Stomach (tissue), 9 donors: ENCODE measurements around the gene TRNT1. TPM values are rescaled to one million over a fixed set of nuclear protein-coding genes. Genes with fewer than 3 reads are reported as not detected.

ENCODE experiments used
- DNase-seq, 2 donors: peaks; one replicate each; pipeline versions ENCODE4 v3.0.0 to v3.0.0-alpha.2; 2013 to 2019
- H3K27ac ChIP-seq, 5 donors: fragments of 200-600 bp in 4 of 5; sonication (generic) in 4 of 5; one replicate each; pipeline ENCODE4 v1.5.1; 2013 to 2019; ENCODE audit warnings: mild to moderate bottlenecking in 1 of 5, moderate library complexity in 1 of 5
- H3K27me3 ChIP-seq, 3 donors: fragments of 200-600 bp; sonication (generic); one replicate each; pipeline ENCODE4 v1.5.1; 2017 to 2019; ENCODE audit warnings: mixed run types in 1 of 3
- H3K36me3 ChIP-seq, 4 donors: fragments of 200-600 bp; sonication (generic); 1 replicate in 3 of 4; 2 replicates in 1 of 4; pipeline ENCODE4 v1.5.1; 2016 to 2019
- H3K4me1 ChIP-seq, 4 donors: fragments of 200-600 bp; sonication (generic); one replicate each; pipeline ENCODE4 v1.5.1; 2016 to 2019
- H3K4me3 ChIP-seq, 4 donors: fragments of 200-600 bp; sonication (generic) in 3 of 4; one replicate each; pipeline ENCODE4 v1.5.1; 2016 to 2019; ENCODE audit warnings: mild to moderate bottlenecking in 1 of 4
- H3K9me3 ChIP-seq, 4 donors: fragments of 200-600 bp; sonication (generic); one replicate each; pipeline ENCODE4 v1.5.1; 2016 to 2019
- EP300 ChIP-seq: sonication (generic); formaldehyde crosslinking; IDR thresholded peaks from one replicate; pipeline ENCODE4 v1.6.1; 2017; ENCODE audit warnings: antibody characterized with exemption
- POLR2A ChIP-seq, 4 donors: fragments of 450-650 bp; IDR thresholded peaks; one replicate each; pipeline ENCODE4 v1.6.1; 2016; ENCODE audit warnings: antibody characterized with exemption in 4 of 4, control low read depth in 2 of 4, mild to moderate bottlenecking in 1 of 4, moderate library complexity in 1 of 4
- POLR2AphosphoS5 ChIP-seq, 3 donors: sonication (generic); formaldehyde crosslinking; IDR thresholded peaks; one replicate each; pipeline ENCODE4 v1.6.1; 2016; ENCODE audit warnings: antibody characterized with exemption in 3 of 3
- WGBS, 5 donors: extraction: QIAGEN DNeasy Blood & Tissue Kit in 3 of 5; methylation state at CpG; one replicate each; pipeline versions ENCODE4 v1.1.5 to v1.1.7; 2013 to 2018; 5-methylcytosine and 5-hydroxymethylcytosine counted together
- intact Hi-C: fragments of 100-400 bp; cut with DNase I; formaldehyde crosslinking; loops from one replicate; pipeline ENCODE4 v1.15.1; 2023; ENCODE audit warnings: low total_unique reads
- polyA plus RNA-seq, 3 donors: library from polyadenylated mRNA; stranded (reverse); fragments of 200-250 nt; gene quantifications; one replicate each; pipeline ENCODE4 v1.2.3, GENCODE V29; 2013
- total RNA-seq, 5 donors: library from RNA; depleted of rRNA; stranded (reverse); fragments of >200 nt; gene quantifications; one replicate each; pipeline versions ENCODE4 v1.1.0 to v1.2.3, GENCODE V29; 2014 to 2016
- TF ChIP-seq, protein P1 (sequence below), 7 experiments: fragments of 450-650 bp in 4 of 7; fragments of 200-600 bp in 3 of 7; sonication (generic) in 3 of 7; IDR thresholded peaks; one replicate each; pipeline ENCODE4 v1.5.1; 2016 to 2019; ENCODE audit warnings: antibody characterized with exemption in 7 of 7, control low read depth in 2 of 7, mild to moderate bottlenecking in 1 of 7
- donor health status: healthy with polysubstance abuse.
- donor health status: Bipolar disorder and iron deficiency.
- donor health status: healthy.

TRNT1 gene
- total and polyA plus RNA-seq, 8 donors: 5.4 to 33.0 (median 14.7) TPM

DNA sequence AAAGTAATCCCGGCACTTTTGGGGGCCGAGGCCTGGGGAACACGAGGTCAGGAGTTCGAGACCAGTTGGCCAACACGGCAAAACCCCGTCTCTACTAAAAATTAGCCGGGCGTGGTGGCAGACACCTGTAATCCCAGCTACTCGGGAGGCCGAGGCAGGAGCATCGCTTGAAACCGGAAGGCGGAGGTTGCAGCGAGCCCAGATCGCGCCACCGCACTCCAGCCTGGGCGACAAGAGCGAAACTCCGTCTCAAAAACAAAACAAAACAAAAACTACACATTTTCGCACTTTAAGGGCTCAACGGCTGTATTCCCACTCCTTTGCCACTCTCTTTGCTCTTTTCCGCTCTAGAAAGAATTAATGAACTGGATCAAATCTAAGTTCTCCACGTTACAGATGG lies 763 bp upstream of the TRNT1 start:
- Histone ChIP-seq H3K27me3 (no peaks in the 10 kb centered on the region), H3K4me1 (peaks cover 21 to 37% (median 32%) of the 10 kb centered on the region in 4 donors), H3K9me3 (no peaks in the 10 kb centered on the region), H3K27ac (peak overlapping the region; percentile 94 to 98 (median 95)), H3K4me3 (peak overlapping the region; percentile 70 to 93 (median 78)), H3K36me3 (peaks cover 8 to 23% (median 22%) of the 10 kb centered on the region in 4 donors)
- DNase-seq: peak in 1 of 2 donors; percentile 9
- intact Hi-C loops: no loop called here
- 80 to 89% (median 82%) methylated on average over 24 of the region's 24 CpGs for WGBS, 5 donors
- TF ChIP-seq POLR2A (IDR thresholded peaks at IDR 0.05): no peak
- TF ChIP-seq EP300: no peak
- no peak for TF ChIP-seq POLR2AphosphoS5 (IDR thresholded peaks at IDR 0.05)
- TF ChIP-seq, protein P1, sequence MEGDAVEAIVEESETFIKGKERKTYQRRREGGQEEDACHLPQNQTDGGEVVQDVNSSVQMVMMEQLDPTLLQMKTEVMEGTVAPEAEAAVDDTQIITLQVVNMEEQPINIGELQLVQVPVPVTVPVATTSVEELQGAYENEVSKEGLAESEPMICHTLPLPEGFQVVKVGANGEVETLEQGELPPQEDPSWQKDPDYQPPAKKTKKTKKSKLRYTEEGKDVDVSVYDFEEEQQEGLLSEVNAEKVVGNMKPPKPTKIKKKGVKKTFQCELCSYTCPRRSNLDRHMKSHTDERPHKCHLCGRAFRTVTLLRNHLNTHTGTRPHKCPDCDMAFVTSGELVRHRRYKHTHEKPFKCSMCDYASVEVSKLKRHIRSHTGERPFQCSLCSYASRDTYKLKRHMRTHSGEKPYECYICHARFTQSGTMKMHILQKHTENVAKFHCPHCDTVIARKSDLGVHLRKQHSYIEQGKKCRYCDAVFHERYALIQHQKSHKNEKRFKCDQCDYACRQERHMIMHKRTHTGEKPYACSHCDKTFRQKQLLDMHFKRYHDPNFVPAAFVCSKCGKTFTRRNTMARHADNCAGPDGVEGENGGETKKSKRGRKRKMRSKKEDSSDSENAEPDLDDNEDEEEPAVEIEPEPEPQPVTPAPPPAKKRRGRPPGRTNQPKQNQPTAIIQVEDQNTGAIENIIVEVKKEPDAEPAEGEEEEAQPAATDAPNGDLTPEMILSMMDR (IDR thresholded peaks at IDR 0.05): no peak

DNA sequence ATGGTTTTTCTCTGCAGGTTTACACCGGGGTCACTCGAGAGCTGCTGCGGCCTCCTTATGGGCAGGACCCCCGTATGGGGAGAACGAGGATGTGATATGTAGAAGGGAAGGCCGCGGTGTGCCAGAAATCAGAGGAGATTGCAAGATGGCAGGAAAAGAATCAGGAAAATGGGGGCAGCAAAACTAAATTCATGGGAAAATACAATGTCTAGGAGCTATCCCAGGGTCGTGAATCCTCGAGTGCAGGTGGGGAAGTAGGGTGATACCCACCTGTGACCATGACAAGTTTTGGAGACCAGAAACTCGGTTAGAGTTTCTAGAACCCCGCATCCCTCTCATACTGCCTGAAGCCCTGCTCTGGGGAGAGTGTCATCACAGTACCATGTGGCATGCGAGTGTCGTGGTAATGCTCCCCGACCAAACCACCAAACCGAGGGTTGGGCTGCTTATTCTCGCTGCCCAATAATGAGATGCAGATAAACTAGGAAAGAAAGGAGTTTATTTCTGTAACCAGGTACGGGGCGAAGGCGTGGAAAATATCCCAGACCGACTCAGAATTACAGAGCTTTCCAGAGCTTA lies 781 bp downstream of the TRNT1 start:
- no peaks in the 10 kb centered on the region for H3K9me3 ChIP-seq
- H3K36me3 ChIP-seq: peaks cover 11 to 28% (median 26%) of the 10 kb centered on the region in 4 donors
- TF ChIP-seq, protein P1 (IDR thresholded peaks at IDR 0.05): no peak
- TF ChIP-seq EP300 (no peak), POLR2A (IDR thresholded peaks at IDR 0.05) (no peak), POLR2AphosphoS5 (IDR thresholded peaks at IDR 0.05) (no peak)
- H3K4me3 ChIP-seq: peak overlapping the region; percentile 70 to 93 (median 78)
- peak in 1 of 2 donors; percentile 25 for DNase-seq
- no peaks in the 10 kb centered on the region for H3K27me3 ChIP-seq
- peaks cover 21 to 37% (median 32%) of the 10 kb centered on the region in 4 donors for H3K4me1 ChIP-seq
- WGBS, 5 donors: 10 to 25% (median 20%) methylated on average over 20 of the region's 20 CpGs
- peak overlapping the region; percentile 94 to 98 (median 95) for H3K27ac ChIP-seq
- intact Hi-C loops: no loop called here

DNA sequence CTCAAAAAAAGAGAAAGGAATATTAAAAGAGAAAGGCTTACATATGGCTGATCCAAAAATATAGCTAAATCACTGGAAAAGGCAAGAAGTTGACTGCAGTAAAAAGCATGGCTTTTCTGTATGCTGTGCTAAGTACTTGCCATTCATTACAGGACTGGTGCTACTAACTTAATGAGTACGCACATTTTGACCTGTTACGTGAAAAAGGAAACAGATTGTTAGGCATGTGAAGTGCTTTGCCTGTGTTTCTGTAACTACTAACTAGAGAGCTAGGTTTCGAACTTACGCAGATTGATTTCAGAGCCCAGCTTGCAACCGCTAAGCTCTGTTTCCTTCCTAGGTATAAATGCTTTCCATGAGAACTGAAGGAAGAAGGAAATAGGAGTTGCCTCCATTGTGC lies 2.8 kb downstream of the TRNT1 start:
- TF ChIP-seq POLR2AphosphoS5 (IDR thresholded peaks at IDR 0.05) (no peak), EP300 (no peak)
- TF ChIP-seq, protein P1 (IDR thresholded peaks at IDR 0.05): no peak
- WGBS, 5 donors: 63 to 75% (median 72%) methylated on average over 5 of the region's 5 CpGs
- intact Hi-C loops: no loop called here

DNA sequence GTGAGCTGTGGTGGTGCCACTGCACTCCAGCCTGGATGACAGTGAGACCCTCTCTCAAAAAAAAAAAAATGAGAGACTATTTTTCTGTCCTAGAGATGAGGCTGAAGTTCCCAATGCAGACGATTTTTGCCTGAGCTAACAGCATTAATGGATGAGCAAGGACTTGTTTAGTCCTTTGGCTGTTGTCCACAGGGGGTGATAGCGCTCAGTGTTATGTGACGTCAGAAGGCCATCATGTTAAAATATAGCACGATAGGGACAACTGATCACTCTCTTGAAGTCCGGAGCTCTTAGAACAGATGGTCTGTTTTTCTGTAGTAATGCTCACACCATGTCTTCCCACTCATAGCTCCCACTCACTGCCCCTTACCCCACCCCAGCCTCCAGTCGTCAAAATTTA lies 6.8 kb downstream of the TRNT1 start:
- Histone ChIP-seq H3K27me3 (no peaks in the 10 kb centered on the region), H3K27ac (no peak overlapping the region), H3K9me3 (no peaks in the 10 kb centered on the region), H3K36me3 (peaks cover 11 to 56% (median 47%) of the 10 kb centered on the region in 4 donors), H3K4me1 (peaks cover 5 to 43% (median 25%) of the 10 kb centered on the region in 4 donors), H3K4me3 (no peak overlapping the region)
- WGBS, 5 donors: 74 to 84% (median 83%) methylated on average over 6 of the region's 6 CpGs
- DNase-seq: no peak
- TF ChIP-seq EP300: no peak
- no peak for TF ChIP-seq POLR2A (IDR thresholded peaks at IDR 0.05)
- TF ChIP-seq, protein P1 (IDR thresholded peaks at IDR 0.05): no peak
- TF ChIP-seq POLR2AphosphoS5 (IDR thresholded peaks at IDR 0.05): no peak
- intact Hi-C loops: no loop called here

More for the DNA sequence above, 2.8 kb downstream of the TRNT1 start:
- Histone ChIP-seq H3K4me1 (peaks cover 21 to 55% (median 41%) of the 10 kb centered on the region in 4 donors), H3K4me3 (no peak overlapping the region), H3K36me3 (peaks cover 11 to 35% (median 27%) of the 10 kb centered on the region in 4 donors), H3K27ac (no peak overlapping the region), H3K27me3 (no peaks in the 10 kb centered on the region), H3K9me3 (no peaks in the 10 kb centered on the region)
- DNase-seq: no peak
